Measurements from ENCODE around the gene QSOX1. TPM values are rescaled to one million over a fixed set of nuclear protein-coding genes. Genes with fewer than 3 reads are reported as not detected.

The QSOX1 gene
- total RNA-seq, 1 donor from 2014 or later, result 202 TPM

DNA sequence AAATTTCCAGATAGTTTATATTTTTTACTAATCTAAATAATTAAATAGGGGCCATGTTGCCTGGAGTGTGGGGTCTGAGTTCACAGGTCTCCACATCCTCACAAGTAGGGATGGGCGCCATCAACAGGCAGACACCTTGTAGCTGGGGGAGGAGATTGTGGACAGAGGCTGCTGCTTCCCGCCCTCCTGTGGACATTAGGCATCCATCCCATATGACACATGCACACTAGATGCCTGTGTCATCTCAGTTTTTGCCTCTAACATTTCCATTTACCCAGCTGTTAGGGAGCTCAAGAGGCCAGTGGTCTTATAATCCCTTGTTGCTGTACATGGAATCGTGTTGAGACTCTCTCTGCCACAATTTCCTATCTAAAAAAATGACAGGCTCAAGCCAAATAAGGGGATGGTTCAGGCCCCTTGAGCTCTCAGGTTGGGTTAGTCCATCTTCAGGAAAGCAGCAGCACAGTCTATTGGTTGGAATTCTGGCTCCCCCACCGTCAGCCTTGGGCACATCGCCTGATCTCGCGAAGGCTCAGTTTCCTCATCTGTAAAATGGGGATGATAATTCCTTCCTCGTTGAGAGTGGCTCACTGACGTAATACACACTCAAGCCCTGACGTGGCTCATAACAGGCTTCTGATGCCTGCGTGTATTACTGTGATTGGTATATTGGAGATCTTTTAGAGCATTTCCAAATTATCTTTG lies 89.0 kb downstream of the QSOX1 start:
- H3K27me3 ChIP-seq (ENCODE audit: control insufficient read depth, insufficient read depth, low read length), result peaks cover 42% of the 10 kb centered on the region

DNA sequence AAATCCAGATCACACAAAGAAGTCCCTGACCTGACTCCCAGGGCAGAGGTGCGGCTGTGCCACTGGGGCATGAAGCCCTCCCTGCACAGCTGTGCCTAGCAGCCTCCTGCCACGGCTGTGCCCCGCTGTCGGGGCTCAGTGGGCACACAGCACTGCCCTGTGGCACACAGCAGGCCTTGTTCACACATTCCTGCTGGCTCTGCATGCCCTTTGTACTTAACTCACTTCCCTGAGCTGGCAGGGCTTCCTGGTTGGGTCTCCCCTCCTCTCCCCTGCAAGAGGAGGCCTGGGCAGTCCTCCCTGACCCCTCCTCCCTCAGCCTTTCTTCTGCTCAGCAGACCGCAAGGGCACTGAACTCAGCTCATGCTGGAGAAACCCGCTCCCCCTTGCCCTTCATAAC lies 90.2 kb downstream of the QSOX1 start:
- DNase-seq (ENCODE audit: low read depth), result no peak

More for the DNA sequence above, 89.0 kb downstream of the QSOX1 start:
- H3K4me3 ChIP-seq (ENCODE audit: low read depth, low read length), result no peak overlapping the region
- TF ChIP-seq, protein P1, sequence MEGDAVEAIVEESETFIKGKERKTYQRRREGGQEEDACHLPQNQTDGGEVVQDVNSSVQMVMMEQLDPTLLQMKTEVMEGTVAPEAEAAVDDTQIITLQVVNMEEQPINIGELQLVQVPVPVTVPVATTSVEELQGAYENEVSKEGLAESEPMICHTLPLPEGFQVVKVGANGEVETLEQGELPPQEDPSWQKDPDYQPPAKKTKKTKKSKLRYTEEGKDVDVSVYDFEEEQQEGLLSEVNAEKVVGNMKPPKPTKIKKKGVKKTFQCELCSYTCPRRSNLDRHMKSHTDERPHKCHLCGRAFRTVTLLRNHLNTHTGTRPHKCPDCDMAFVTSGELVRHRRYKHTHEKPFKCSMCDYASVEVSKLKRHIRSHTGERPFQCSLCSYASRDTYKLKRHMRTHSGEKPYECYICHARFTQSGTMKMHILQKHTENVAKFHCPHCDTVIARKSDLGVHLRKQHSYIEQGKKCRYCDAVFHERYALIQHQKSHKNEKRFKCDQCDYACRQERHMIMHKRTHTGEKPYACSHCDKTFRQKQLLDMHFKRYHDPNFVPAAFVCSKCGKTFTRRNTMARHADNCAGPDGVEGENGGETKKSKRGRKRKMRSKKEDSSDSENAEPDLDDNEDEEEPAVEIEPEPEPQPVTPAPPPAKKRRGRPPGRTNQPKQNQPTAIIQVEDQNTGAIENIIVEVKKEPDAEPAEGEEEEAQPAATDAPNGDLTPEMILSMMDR (IDR thresholded peaks at IDR 0.05; ENCODE audit: insufficient read depth, low read length, poor library complexity, severe bottlenecking), result no peak
- H3K36me3 ChIP-seq (ENCODE audit: control insufficient read depth, insufficient read depth, low read length), result no peaks in the 10 kb centered on the region
- no peak for DNase-seq (ENCODE audit: low read depth)

DNA sequence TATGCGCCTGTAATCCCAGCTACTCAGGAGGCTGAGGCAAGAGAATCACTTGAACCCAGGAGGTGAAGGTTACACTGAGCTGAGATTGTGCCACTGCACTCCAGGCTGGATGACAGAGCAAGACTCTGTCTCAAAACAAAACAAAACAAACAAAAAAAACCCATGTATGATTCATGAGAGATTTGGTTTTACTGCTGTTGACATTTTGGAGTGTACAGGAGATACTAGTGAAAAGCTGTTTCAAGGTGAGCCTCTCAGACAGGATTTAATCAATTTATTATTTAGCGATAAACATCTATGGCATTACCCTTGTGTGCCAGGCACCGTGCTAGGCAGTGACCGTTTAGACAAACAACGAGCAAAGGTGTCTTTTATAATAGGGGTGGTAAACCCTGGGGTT lies 91.9 kb downstream of the QSOX1 start:
- TF ChIP-seq, protein P1 (IDR thresholded peaks at IDR 0.05; ENCODE audit: insufficient read depth, low read length, poor library complexity, severe bottlenecking), result no peak
- no peak overlapping the region for H3K4me3 ChIP-seq (ENCODE audit: low read depth, low read length)
- H3K27me3 ChIP-seq (ENCODE audit: control insufficient read depth, insufficient read depth, low read length), result peaks cover 22% of the 10 kb centered on the region
- DNase-seq (ENCODE audit: low read depth), result no peak
- H3K36me3 ChIP-seq (ENCODE audit: control insufficient read depth, insufficient read depth, low read length), result no peaks in the 10 kb centered on the region

More for the DNA sequence above, 90.2 kb downstream of the QSOX1 start:
- no peak overlapping the region for H3K4me3 ChIP-seq (ENCODE audit: low read depth, low read length)
- H3K36me3 ChIP-seq (ENCODE audit: control insufficient read depth, insufficient read depth, low read length), result no peaks in the 10 kb centered on the region
- TF ChIP-seq, protein P1 (IDR thresholded peaks at IDR 0.05; ENCODE audit: insufficient read depth, low read length, poor library complexity, severe bottlenecking), result no peak
- H3K27me3 ChIP-seq (ENCODE audit: control insufficient read depth, insufficient read depth, low read length), result peaks cover 33% of the 10 kb centered on the region

DNA sequence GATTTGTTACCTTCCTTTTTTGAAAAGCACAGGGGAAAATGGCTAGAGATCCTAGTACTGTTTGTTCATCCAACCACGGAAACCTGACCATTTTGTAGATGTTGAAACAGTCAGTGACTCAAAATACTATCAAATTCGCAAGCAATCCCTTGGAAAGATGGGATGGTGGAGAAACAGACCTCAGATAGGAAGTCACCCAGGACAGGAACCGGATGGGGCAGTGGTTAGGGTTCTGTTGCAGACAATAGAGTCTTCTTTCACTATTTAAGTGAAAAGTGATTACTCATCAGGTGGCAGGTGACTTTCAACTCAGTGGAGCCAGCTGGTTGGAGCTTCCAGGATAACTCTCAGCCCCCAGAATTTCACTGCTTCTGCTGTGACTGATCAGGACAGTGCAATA lies 92.4 kb downstream of the QSOX1 start:
- TF ChIP-seq, protein P1 (IDR thresholded peaks at IDR 0.05; ENCODE audit: insufficient read depth, low read length, poor library complexity, severe bottlenecking), result no peak
- Histone ChIP-seq H3K4me3 (ENCODE audit: low read depth, low read length) (no peak overlapping the region), H3K27me3 (ENCODE audit: control insufficient read depth, insufficient read depth, low read length) (peaks cover 19% of the 10 kb centered on the region), H3K36me3 (ENCODE audit: control insufficient read depth, insufficient read depth, low read length) (no peaks in the 10 kb centered on the region)
- no peak for DNase-seq (ENCODE audit: low read depth)

DNA sequence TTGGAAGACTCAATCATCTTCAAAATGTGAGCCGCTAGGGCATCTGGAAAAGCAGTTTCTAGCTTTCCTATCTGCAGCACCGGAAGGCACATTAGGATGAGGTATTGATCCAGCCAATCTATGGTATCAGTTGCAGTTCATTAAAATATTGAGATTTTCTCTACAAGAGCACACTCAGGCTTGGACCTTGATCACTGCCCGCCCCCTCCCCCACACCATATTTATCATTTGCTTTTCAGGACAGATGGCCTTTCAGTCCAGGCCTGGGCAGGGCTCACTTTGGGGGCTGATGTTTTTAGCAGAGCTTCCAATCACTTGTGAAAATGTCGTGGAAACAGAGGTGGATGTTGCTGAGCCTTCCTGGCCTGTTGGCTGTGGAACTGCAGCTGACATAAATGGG lies 92.9 kb downstream of the QSOX1 start:
- H3K36me3 ChIP-seq (ENCODE audit: control insufficient read depth, insufficient read depth, low read length), result no peaks in the 10 kb centered on the region
- DNase-seq (ENCODE audit: low read depth), result no peak
- peaks cover 19% of the 10 kb centered on the region for H3K27me3 ChIP-seq (ENCODE audit: control insufficient read depth, insufficient read depth, low read length)
- H3K4me3 ChIP-seq (ENCODE audit: low read depth, low read length), result no peak overlapping the region
- TF ChIP-seq, protein P1 (IDR thresholded peaks at IDR 0.05; ENCODE audit: insufficient read depth, low read length, poor library complexity, severe bottlenecking), result no peak

DNA sequence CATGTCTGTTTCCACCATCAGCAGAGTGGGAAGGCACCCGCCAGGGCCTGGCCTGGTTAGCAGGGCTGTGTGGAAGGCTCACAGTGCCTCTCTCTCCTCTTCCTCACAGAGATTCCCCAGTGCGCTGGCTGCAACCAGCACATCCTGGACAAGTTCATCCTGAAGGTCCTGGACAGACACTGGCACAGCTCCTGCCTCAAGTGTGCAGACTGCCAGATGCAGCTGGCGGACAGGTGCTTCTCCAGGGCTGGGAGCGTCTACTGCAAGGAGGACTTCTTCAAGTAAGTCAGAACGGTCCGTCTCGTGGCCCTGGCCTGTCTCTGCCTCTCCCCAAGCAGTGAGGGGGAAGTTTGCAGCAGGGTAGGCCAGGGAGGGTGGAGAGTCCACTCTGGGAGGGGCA lies 93.5 kb downstream of the QSOX1 start:
- Histone ChIP-seq H3K4me3 (ENCODE audit: low read depth, low read length) (no peak overlapping the region), H3K27me3 (ENCODE audit: control insufficient read depth, insufficient read depth, low read length) (peaks cover 19% of the 10 kb centered on the region), H3K36me3 (ENCODE audit: control insufficient read depth, insufficient read depth, low read length) (no peaks in the 10 kb centered on the region)
- no peak for DNase-seq (ENCODE audit: low read depth)
- TF ChIP-seq, protein P1 (IDR thresholded peaks at IDR 0.05; ENCODE audit: insufficient read depth, low read length, poor library complexity, severe bottlenecking), result no peak

All from kidney epithelial cell (primary cell).